GM18499 (cell line): ENCODE results near the gene DSEL.

Experiments
- ATAC-seq: cut with Tn5 transposase; IDR thresholded peaks from one replicate; pipeline ENCODE4 v1.9.1; 2021; ENCODE audit warnings: moderate number of reproducible peaks; ENCODE audit not compliant: insufficient read depth, unreplicated experiment

Gene DSEL

GRCh38 chr18:67516539-67517443 is at the start of gene DSEL:
Gene DSEL (minus strand): TSS chr18:67516720. CDS start chr18:67514608, 2,112 bp downstream.
- peak; percentile 75 for ATAC-seq

GRCh38 chr18:67553437-67553836 is 36.9 kb upstream of the DSEL start:
- ATAC-seq, result no peak

GRCh38 chr18:67550872-67551520 is 34.5 kb upstream of the DSEL start:
- no peak for ATAC-seq

GRCh38 chr18:67549946-67550345 is 33.4 kb upstream of the DSEL start:
- no peak for ATAC-seq

- no peak for ATAC-seq
These were observed 29.2 kb upstream of the DSEL start for GRCh38 chr18:67545681-67546080.

- ATAC-seq, result no peak
These were observed 24.0 kb upstream of the DSEL start for GRCh38 chr18:67540559-67540958.

GRCh38 chr18:67531929-67532328 is 15.4 kb upstream of the DSEL start:
- ATAC-seq, result no peak

GRCh38 chr18:67525328-67526099 is 9.0 kb upstream of the DSEL start:
- ATAC-seq, result no peak

GRCh38 chr18:67520351-67520921 is 3.9 kb upstream of the DSEL start:
- no peak for ATAC-seq

- no peak for ATAC-seq
These were observed 3.1 kb upstream of the DSEL start for GRCh38 chr18:67519592-67519991.

- ATAC-seq, result no peak
These were observed 2.0 kb upstream of the DSEL start for GRCh38 chr18:67518566-67518965.

GRCh38 chr18:67517444-67517765 is 885 bp upstream of the DSEL start:
- ATAC-seq, result no peak

- peak; percentile 19 for ATAC-seq
These were observed 480 bp downstream of the DSEL start for GRCh38 chr18:67515942-67516538.

- no peak for ATAC-seq
These were observed 1.5 kb downstream of the DSEL start for GRCh38 chr18:67514901-67515540.

- ATAC-seq, result no peak
These were observed 2.1 kb downstream of the DSEL start for GRCh38 chr18:67514465-67514864.

- ATAC-seq, result no peak
These were observed 3.2 kb downstream of the DSEL start for GRCh38 chr18:67513280-67513679.

- ATAC-seq, result no peak
These were observed 4.7 kb downstream of the DSEL start for GRCh38 chr18:67511840-67512239.

GRCh38 chr18:67510831-67511230 is 5.7 kb downstream of the DSEL start:
- ATAC-seq, result no peak

- ATAC-seq, result no peak
These were observed 6.7 kb downstream of the DSEL start for GRCh38 chr18:67509741-67510391.
